DMS114 treated with DMSO at 0.1 percent for 48 hours (cell line): ENCODE data around the gene SLC25A46.
A peak's percentile ranks its signal among the peaks of the same experiment; 100 is the strongest.
"Not testable (repeated sequence)": the region's sequence is repeated elsewhere in the genome, so short reads cannot be mapped to it uniquely, and the experiment has no call there.

Experiments used
- DNase-seq: peaks from one replicate; lab custom pipeline; 2025; ENCODE audit not compliant: unreplicated experiment; lab: John Stamatoyannopoulos, UW

Gene SLC25A46

GRCh38 chr5:110754181-110754580, 15.4 kb downstream of the SLC25A46 start:
- no peak for DNase-seq

DNA sequence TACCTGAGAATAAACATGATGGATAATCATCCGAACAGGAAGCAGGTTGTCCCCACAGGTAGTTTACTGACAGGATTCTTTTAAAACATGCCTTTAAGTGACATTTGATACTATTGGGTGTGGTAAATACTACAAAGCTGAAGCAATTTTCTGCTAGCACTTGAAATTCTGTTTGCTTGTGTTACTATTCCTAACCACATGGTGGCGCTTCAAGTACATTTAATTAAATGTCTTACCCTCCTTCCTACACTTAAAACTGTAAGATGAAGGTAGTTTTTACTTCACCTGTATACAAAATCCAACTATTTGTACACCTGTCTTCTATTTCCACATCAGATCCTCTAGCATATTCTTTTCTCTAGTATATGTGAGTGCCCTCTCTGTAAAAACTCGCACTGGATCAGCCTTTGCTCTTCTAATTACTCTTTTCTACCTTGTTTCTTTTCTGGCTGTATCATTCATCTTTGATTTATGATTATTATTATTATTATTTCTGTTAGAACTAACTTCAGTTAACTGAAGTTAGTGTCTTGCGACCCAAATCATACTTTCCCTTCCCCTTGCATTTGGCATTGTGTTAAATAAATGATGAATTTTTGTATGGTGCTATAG, 18.4 kb downstream of the SLC25A46 start:
- DNase-seq, result peak; percentile 44

DNA sequence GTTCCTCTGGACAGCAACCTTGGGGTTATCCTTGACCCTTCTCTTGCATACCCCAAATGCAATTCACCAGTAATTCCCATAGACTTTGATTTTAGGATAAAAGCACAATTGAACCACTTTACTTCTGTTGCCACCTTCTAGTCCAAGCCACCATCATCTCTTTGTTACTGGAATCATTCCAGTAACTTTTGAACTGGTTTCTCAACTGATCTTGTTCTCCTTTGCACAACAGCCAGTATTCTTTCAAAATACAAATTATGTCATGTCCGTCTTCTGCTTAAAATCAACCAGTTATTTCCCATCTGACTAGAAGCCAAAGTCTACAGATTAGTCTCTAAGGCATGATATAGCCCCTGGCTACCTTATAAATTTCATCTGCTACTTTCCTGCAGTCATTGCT, 21.4 kb downstream of the SLC25A46 start:
- DNase-seq, result no peak

GRCh38 chr5:110768138-110768860, 29.5 kb downstream of the SLC25A46 start:
- no peak for DNase-seq

DNA sequence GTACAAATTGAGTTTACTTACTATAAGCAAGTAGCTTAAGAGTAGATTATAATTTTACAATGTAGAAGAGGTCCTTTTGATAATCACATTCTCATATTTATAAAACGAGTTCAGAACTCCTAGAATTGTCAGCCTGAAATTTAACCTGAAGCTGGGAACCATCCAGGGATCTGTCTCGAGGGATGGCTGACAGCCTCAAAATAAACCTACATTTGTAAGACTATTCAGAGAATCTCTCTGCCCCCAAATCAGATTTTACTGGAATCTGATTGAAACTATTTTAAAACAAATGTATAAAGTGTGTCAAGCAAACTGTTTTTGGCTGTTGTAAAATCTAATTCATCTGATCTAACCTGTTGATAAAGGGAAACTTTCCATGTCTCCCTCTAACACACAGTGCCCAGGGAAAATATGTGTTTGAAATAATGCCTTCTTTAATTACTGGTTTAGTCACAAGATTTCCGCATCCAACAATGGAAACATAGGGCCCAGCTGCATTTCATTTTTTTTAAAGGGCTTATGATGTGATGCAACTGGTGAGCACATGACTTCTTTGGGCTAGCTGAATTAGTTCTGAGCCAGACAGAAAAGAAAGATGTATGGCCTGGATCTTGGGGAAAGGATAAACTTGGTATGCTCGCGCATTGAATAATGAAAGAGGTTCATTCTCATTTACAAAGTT, 30.3 kb downstream of the SLC25A46 start:
- no peak for DNase-seq

DNA sequence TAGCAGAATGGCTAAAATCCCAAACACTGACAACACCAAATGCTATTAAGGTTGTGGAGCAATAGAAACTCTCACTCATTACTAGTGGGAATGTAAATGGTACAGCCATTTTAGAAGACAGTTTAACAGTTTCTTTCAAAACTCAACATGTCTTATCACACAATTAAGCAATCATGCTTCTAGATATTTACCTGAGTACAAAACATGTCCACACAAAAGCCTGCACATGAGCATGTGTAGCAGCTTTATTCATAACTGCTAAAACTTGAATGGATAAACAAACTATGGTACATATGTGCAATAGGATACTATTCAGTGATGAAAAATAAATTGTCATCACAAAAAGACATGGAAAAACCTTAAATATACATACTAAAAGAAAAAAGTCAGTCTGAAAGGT, 31.5 kb downstream of the SLC25A46 start:
- DNase-seq, result no peak

DNA sequence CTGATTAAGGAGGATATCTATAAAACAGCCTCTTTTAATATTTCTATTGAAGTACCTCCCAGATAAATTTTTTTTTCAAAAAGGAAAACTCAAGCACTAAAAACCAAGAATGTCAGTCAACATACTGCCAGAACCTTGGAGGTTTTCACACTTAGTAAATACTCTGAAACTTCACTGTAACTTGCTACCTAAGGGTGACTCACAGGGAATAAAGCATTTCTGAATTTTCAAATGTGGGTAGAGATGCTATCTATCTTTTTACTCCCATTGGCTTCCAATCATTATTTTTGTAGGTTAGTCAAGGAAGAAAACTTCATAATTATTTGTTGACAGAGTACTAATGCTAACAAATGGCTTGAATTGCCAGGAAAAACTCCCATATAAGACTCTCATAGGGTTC, 46.1 kb downstream of the SLC25A46 start:
- no peak for DNase-seq

DNA sequence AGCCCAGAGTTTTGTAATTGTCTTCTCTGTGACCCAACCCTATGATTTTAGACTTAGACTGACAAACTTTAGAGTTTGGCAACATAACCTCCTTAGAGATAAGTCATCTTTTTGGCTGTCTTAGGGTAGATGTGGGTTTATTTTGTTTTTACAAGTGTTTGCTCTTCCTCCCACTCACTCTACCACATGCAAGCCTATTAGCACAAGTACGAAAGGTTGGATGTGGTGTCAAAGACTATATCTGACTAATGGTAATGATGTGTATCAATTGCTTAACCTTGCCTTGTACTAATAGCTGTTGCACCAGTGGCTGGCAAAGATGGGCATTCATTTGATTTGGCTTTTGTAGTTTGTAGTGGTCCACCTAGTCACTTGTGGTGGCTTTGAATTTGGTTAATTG, 46.5 kb downstream of the SLC25A46 start:
- DNase-seq, result no peak

- DNase-seq, result not testable (repeated sequence)
Observed at GRCh38 chr5:110788006-110788405, 49.2 kb downstream of the SLC25A46 start.

- DNase-seq, result no peak
Observed at GRCh38 chr5:110790673-110791072, 51.9 kb downstream of the SLC25A46 start.

GRCh38 chr5:110802998-110803397, 64.2 kb downstream of the SLC25A46 start:
- DNase-seq, result no peak

- DNase-seq, result no peak
Observed at GRCh38 chr5:110803467-110804326, 64.9 kb downstream of the SLC25A46 start.

GRCh38 chr5:110807169-110807568, 68.4 kb downstream of the SLC25A46 start:
- DNase-seq, result no peak

- no peak for DNase-seq
Observed at GRCh38 chr5:110809006-110809405, 70.2 kb downstream of the SLC25A46 start.
